Tibial nerve (tissue), 4 donors: Measurements from ENCODE around the gene CCR5. TPM values are rescaled to one million over a fixed set of nuclear protein-coding genes. Genes with fewer than 3 reads are reported as not detected.

Source experiments
- DNase-seq, 2 donors: peaks; one replicate each; pipeline ENCODE4 v3.0.0-alpha.2; 2019; ENCODE audit warnings: low spot score in 2 of 2
- H3K27ac ChIP-seq, 4 donors: fragments of 200-600 bp; sonication (generic) in 3 of 4; one replicate each; pipeline ENCODE4 v1.5.1; 2017 to 2019; ENCODE audit warnings: mild to moderate bottlenecking in 1 of 4
- H3K27me3 ChIP-seq, 2 donors: fragments of 200-600 bp; sonication (generic) in 1 of 2; one replicate each; pipeline versions ENCODE4 v1.5.1 to v1.6.0; 2017 to 2019
- H3K36me3 ChIP-seq, 3 donors: fragments of 200-600 bp; sonication (generic); one replicate each; pipeline ENCODE4 v1.5.1; 2018 to 2019
- H3K4me1 ChIP-seq, 4 donors: fragments of 200-600 bp; sonication (generic) in 3 of 4; one replicate each; pipeline ENCODE4 v1.5.1; 2017 to 2019
- H3K4me3 ChIP-seq, 4 donors: fragments of 200-600 bp; sonication (generic) in 3 of 4; one replicate each; pipeline ENCODE4 v1.5.1; 2017 to 2019; ENCODE audit warnings: mild to moderate bottlenecking in 1 of 4, moderate library complexity in 1 of 4
- H3K9me3 ChIP-seq, 4 donors: fragments of 200-600 bp; sonication (generic) in 3 of 4; one replicate each; pipeline ENCODE4 v1.5.1; 2017 to 2019
- CTCF ChIP-seq, 5 experiments: fragments of 200-600 bp in 3 of 5; fragments of 450-650 bp in 2 of 5; sonication (generic) in 3 of 5; IDR thresholded peaks; one replicate each; pipeline ENCODE4 v1.5.1; 2016 to 2019; ENCODE audit warnings: antibody characterized with exemption in 5 of 5, mild to moderate bottlenecking in 3 of 5, moderate library complexity in 2 of 5
- EP300 ChIP-seq, 2 donors: sonication (generic); formaldehyde crosslinking; IDR thresholded peaks; one replicate each; pipeline ENCODE4 v1.6.1; 2017; ENCODE audit warnings: antibody characterized with exemption in 2 of 2, mild to moderate bottlenecking in 1 of 2
- POLR2A ChIP-seq, 2 donors: fragments of 450-650 bp; IDR thresholded peaks; one replicate each; pipeline ENCODE4 v1.6.1; 2017; ENCODE audit warnings: antibody characterized with exemption in 2 of 2, mild to moderate bottlenecking in 2 of 2, moderate library complexity in 2 of 2
- WGBS, 2 donors: methylation state at CpG; one replicate each; pipeline ENCODE4 v1.1.5; 2018; 5-methylcytosine and 5-hydroxymethylcytosine counted together
- total RNA-seq, 4 donors: library from RNA; depleted of rRNA; stranded (reverse); fragments of >200 nt; gene quantifications; one replicate each; pipeline ENCODE4 v1.1.0, GENCODE V29; 2016

Gene CCR5
- total RNA-seq, 4 donors from 2014 or later = 0.22 to 1.2 (median 0.87) TPM

GRCh38 chr3:46358466-46358865 is 12.3 kb upstream of the CCR5 start:
- WGBS, 2 donors = 85 to 87% methylated on average over 6 of the region's 6 CpGs
- Histone ChIP-seq H3K9me3 (no peaks in the 10 kb centered on the region), H3K27ac (no peak overlapping the region), H3K4me1 (peaks cover 0 to 11% (median 0%) of the 10 kb centered on the region in 4 donors), H3K27me3 (peaks cover 0 to 5% of the 10 kb centered on the region in 2 donors), H3K36me3 (no peaks in the 10 kb centered on the region), H3K4me3 (no peak overlapping the region)
- no peak for DNase-seq
- TF ChIP-seq CTCF (IDR thresholded peaks at IDR 0.05) (no peak), EP300 (IDR thresholded peaks at IDR 0.05) (no peak), POLR2A (IDR thresholded peaks at IDR 0.05) (no peak)

DNA sequence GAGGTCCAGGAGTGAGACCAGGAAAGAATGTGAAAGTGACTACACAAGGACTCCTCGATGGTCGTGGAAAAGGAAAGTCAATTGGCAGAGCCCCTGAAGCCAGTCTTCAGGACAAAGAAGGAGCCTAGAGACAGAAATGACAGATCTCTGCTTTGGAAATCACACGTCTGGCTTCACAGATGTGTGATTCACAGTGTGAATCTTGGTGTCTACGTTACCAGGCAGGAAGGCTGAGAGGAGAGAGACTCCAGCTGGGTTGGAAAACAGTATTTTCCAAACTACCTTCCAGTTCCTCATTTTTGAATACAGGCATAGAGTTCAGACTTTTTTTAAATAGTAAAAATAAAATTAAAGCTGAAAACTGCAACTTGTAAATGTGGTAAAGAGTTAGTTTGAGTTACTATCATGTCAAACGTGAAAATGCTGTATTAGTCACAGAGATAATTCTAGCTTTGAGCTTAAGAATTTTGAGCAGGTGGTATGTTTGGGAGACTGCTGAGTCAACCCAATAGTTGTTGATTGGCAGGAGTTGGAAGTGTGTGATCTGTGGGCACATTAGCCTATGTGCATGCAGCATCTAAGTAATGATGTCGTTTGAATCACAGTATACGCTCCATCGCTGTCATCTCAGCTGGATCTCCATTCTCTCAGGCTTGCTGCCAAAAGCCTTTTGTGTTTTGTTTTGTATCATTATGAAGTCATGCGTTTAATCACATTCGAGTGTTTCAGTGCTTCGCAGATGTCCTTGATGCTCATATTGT is 10.8 kb upstream of the CCR5 start:
- no peaks in the 10 kb centered on the region for H3K9me3 ChIP-seq
- no peaks in the 10 kb centered on the region for H3K36me3 ChIP-seq
- H3K27me3 ChIP-seq = no peaks in the 10 kb centered on the region
- peaks cover 0 to 11% (median 0%) of the 10 kb centered on the region in 4 donors for H3K4me1 ChIP-seq
- TF ChIP-seq POLR2A (IDR thresholded peaks at IDR 0.05) (no peak), EP300 (IDR thresholded peaks at IDR 0.05) (no peak), CTCF (IDR thresholded peaks at IDR 0.05) (no peak)
- DNase-seq = no peak
- no peak overlapping the region for H3K27ac ChIP-seq
- H3K4me3 ChIP-seq = no peak overlapping the region
- WGBS, 2 donors = 36 to 43% methylated on average over 11 of the region's 11 CpGs

- Histone ChIP-seq H3K4me3 (no peak overlapping the region), H3K27me3 (no peaks in the 10 kb centered on the region), H3K4me1 (peaks cover 0 to 11% (median 0%) of the 10 kb centered on the region in 4 donors), H3K36me3 (no peaks in the 10 kb centered on the region), H3K27ac (no peak overlapping the region), H3K9me3 (no peaks in the 10 kb centered on the region)
- 66 to 79% methylated on average over 6 of the region's 6 CpGs for WGBS, 2 donors
- no peak for TF ChIP-seq CTCF (IDR thresholded peaks at IDR 0.05)
- no peak for TF ChIP-seq POLR2A (IDR thresholded peaks at IDR 0.05)
- no peak for TF ChIP-seq EP300 (IDR thresholded peaks at IDR 0.05)
- no peak for DNase-seq
These were observed 9.8 kb upstream of the CCR5 start for GRCh38 chr3:46360907-46361306.

GRCh38 chr3:46361408-46362283 is 9.1 kb upstream of the CCR5 start:
- Histone ChIP-seq H3K4me3 (no peak overlapping the region), H3K4me1 (peaks cover 0 to 11% (median 0%) of the 10 kb centered on the region in 4 donors), H3K36me3 (no peaks in the 10 kb centered on the region), H3K9me3 (no peaks in the 10 kb centered on the region), H3K27me3 (no peaks in the 10 kb centered on the region), H3K27ac (no peak overlapping the region)
- 61 to 63% methylated on average over 8 of the region's 8 CpGs for WGBS, 2 donors
- TF ChIP-seq POLR2A (IDR thresholded peaks at IDR 0.05) (no peak), EP300 (IDR thresholded peaks at IDR 0.05) (peak in 1 of 2 donors; percentile 40), CTCF (IDR thresholded peaks at IDR 0.05) (no peak)
- no peak for DNase-seq

- TF ChIP-seq EP300 (IDR thresholded peaks at IDR 0.05) (no peak), POLR2A (IDR thresholded peaks at IDR 0.05) (no peak), CTCF (IDR thresholded peaks at IDR 0.05) (no peak)
- Histone ChIP-seq H3K36me3 (no peaks in the 10 kb centered on the region), H3K27me3 (no peaks in the 10 kb centered on the region), H3K27ac (no peak overlapping the region), H3K4me1 (peaks cover 0 to 5% (median 0%) of the 10 kb centered on the region in 4 donors), H3K4me3 (no peak overlapping the region), H3K9me3 (no peaks in the 10 kb centered on the region)
- DNase-seq = no peak
- 84 to 89% methylated on average over 4 of the region's 4 CpGs for WGBS, 2 donors
These were observed 5.7 kb upstream of the CCR5 start for GRCh38 chr3:46365041-46365440.
